Measurements from ENCODE around the gene TRPV4. TPM values are rescaled to one million over a fixed set of nuclear protein-coding genes. Genes with fewer than 3 reads are reported as not detected.
A peak's percentile ranks its signal among the peaks of the same experiment; 100 is the strongest.

The TRPV4 gene
- total RNA-seq, 1 experiment from 2014 or later: 2.9 TPM

- POLR2A ChIA-PET: interaction anchor here (0.5 kb wide), 1 partner anchor 28 kb away, joined by 8 read pairs; no protein-coding TSS in a partner anchor
- CTCF ChIA-PET: interaction anchor here (0.5 to 2.8 kb wide), 60 partner anchors 9 to 368 kb away, joined by 3 to 68 read pairs (median 5); partner anchors contain the start of genes ANKRD13A, GLTP, KCTD10 and MMAB
- no peak overlapping the region for H3K4me3 Mint-ChIP-seq
- peak; percentile 75 for TF ChIP-seq GTF2I (CRISPR knock-in tag; conservative IDR thresholded peaks at IDR 0.05)
- no peak for TF ChIP-seq FOXJ3 (CRISPR knock-in tag; IDR thresholded peaks at IDR 0.05; ENCODE audit: borderline replicate concordance)
- TF ChIP-seq ZNF263 (CRISPR knock-in tag; IDR thresholded peaks at IDR 0.05; ENCODE audit: low read depth): no peak
- no peak for TF ChIP-seq ATF1 (CRISPR knock-in tag; IDR thresholded peaks at IDR 0.05)
- no peak for TF ChIP-seq ZNF671 (CRISPR knock-in tag; IDR thresholded peaks at IDR 0.05)
- no peak for TF ChIP-seq SOX15 (CRISPR knock-in tag; IDR thresholded peaks at IDR 0.05)
- no peak for TF ChIP-seq USF2 (CRISPR knock-in tag; IDR thresholded peaks at IDR 0.05)
- 0 out of 2 replicates have a peak, but pooled peaks have one; percentile 46 for TF ChIP-seq ETV6 (CRISPR knock-in tag; IDR thresholded peaks at IDR 0.05)
- no peak for TF ChIP-seq IRF1 (CRISPR knock-in tag; IDR thresholded peaks at IDR 0.05)
- peak; percentile 96 for TF ChIP-seq CTCF (IDR thresholded peaks at IDR 0.05)
- peak; percentile 44; the same call in 1 of the 2 replicates for TF ChIP-seq HMGXB4 (CRISPR knock-in tag; IDR thresholded peaks at IDR 0.05)
- TF ChIP-seq CBFB (CRISPR knock-in tag; IDR thresholded peaks at IDR 0.05; ENCODE audit: low read depth): no peak
- no peak for TF ChIP-seq ZNF219 (CRISPR knock-in tag; IDR thresholded peaks at IDR 0.05; ENCODE audit: borderline replicate concordance)
- no peak for TF ChIP-seq ZNF396 (CRISPR knock-in tag; IDR thresholded peaks at IDR 0.05; ENCODE audit: borderline replicate concordance)
- TF ChIP-seq RORB (CRISPR knock-in tag; IDR thresholded peaks at IDR 0.05): no peak
- no peak for TF ChIP-seq RELA (CRISPR knock-in tag; IDR thresholded peaks at IDR 0.05; ENCODE audit: borderline replicate concordance)
- no peak for TF ChIP-seq ZNF416 (CRISPR knock-in tag; IDR thresholded peaks at IDR 0.05)
- TF ChIP-seq EMX1 (CRISPR knock-in tag; IDR thresholded peaks at IDR 0.05): no peak
- TF ChIP-seq OVOL2 (CRISPR knock-in tag; IDR thresholded peaks at IDR 0.05; ENCODE audit: borderline replicate concordance): no peak
- TF ChIP-seq NR2C2 (CRISPR knock-in tag; IDR thresholded peaks at IDR 0.05): no peak
- TF ChIP-seq FOXK1 (CRISPR knock-in tag; IDR thresholded peaks at IDR 0.05): no peak
- TF ChIP-seq ZNF423 (CRISPR knock-in tag; IDR thresholded peaks at IDR 0.05): no peak
- TF ChIP-seq GRHL2 (CRISPR knock-in tag; IDR thresholded peaks at IDR 0.05; ENCODE audit: insufficient replicate concordance, severe bottlenecking): no peak
- TF ChIP-seq ATF6 (CRISPR knock-in tag; IDR thresholded peaks at IDR 0.05): no peak
- TF ChIP-seq TP53 (CRISPR knock-in tag; IDR thresholded peaks at IDR 0.05): no peak
- no peak for TF ChIP-seq ZBTB43 (CRISPR knock-in tag; IDR thresholded peaks at IDR 0.05)
- TF ChIP-seq MXD4 (CRISPR knock-in tag; IDR thresholded peaks at IDR 0.05; ENCODE audit: borderline replicate concordance): 0 out of 2 replicates have a peak, but pooled peaks have one; percentile 14
- TF ChIP-seq ZNF121 (CRISPR knock-in tag; IDR thresholded peaks at IDR 0.05): peak; percentile 50; the same call in 1 of the 2 replicates
- no peak for TF ChIP-seq SMAD4 (CRISPR knock-in tag; IDR thresholded peaks at IDR 0.05)
Observed at GRCh38 chr12:109844983-109845823, 12.0 kb upstream of the TRPV4 start.

More at GRCh38 chr12:109844983-109845823, 12.0 kb upstream of the TRPV4 start:
- Mint-ChIP-seq H3K4me1 (peaks cover 11% of the 10 kb centered on the region), H3K27me3 (ENCODE audit: low read depth) (no peaks in the 10 kb centered on the region; the same call in 1 of the 2 replicates), H3K36me3 (no peaks in the 10 kb centered on the region), H3K9me3 (no peaks in the 10 kb centered on the region), H3K27ac (no peak overlapping the region)
- ATAC-seq (peak; percentile 93), DNase-seq (ENCODE audit: low spot score) (peak; percentile 94)
